HFF-Myc (cell line): ENCODE measurements around the gene DISC1.

Source experiments
- DNase-seq: peaks from one replicate; pipeline ENCODE4 v3.0.0-alpha.2; 2011; ENCODE audit warnings: low read depth; ENCODE audit errors: extremely low read depth
- H3K4me3 ChIP-seq: replicated peaks from 2 replicates; pipeline ENCODE4 v1.5.1; 2011; ENCODE audit warnings: low read depth, mild to moderate bottlenecking, control low read depth, low read length
- TF ChIP-seq, protein P1 (sequence below): IDR thresholded peaks from 2 replicates; pipeline ENCODE4 v1.5.1; 2012; ENCODE audit warnings: mild to moderate bottlenecking, low read depth, low read length, control low read depth; ENCODE audit errors: missing control alignments

The DISC1 gene

DNA sequence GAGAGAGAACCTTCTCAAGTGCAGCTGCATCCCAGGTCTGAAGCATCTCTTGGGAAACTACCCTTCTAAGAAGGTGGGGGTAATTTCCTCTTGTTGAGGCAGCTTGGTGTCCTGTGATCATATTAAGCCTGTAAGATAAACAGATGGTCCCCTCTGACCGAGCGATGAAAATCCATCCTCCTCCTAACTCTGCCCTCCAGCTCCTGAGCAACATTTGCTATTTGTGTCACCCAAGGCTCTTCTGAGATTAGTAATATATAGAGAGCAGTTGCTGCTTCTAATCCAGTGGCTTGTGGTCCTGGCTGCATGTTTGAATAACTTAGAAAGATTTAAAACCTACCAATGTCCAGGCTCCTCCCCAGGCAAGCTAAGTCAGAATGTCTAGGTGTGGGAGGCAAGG is 123.7 kb downstream of the DISC1 start:
- no peak overlapping the region for H3K4me3 ChIP-seq
- DNase-seq = no peak
- TF ChIP-seq, protein P1, sequence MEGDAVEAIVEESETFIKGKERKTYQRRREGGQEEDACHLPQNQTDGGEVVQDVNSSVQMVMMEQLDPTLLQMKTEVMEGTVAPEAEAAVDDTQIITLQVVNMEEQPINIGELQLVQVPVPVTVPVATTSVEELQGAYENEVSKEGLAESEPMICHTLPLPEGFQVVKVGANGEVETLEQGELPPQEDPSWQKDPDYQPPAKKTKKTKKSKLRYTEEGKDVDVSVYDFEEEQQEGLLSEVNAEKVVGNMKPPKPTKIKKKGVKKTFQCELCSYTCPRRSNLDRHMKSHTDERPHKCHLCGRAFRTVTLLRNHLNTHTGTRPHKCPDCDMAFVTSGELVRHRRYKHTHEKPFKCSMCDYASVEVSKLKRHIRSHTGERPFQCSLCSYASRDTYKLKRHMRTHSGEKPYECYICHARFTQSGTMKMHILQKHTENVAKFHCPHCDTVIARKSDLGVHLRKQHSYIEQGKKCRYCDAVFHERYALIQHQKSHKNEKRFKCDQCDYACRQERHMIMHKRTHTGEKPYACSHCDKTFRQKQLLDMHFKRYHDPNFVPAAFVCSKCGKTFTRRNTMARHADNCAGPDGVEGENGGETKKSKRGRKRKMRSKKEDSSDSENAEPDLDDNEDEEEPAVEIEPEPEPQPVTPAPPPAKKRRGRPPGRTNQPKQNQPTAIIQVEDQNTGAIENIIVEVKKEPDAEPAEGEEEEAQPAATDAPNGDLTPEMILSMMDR = no peak

- no peak for DNase-seq
- no peak overlapping the region for H3K4me3 ChIP-seq
- TF ChIP-seq, protein P1 = no peak
Observed at GRCh38 chr1:231750818-231751362, 124.3 kb downstream of the DISC1 start.

GRCh38 chr1:231751415-231751814 is 124.8 kb downstream of the DISC1 start:
- TF ChIP-seq, protein P1 = no peak
- no peak for DNase-seq
- no peak overlapping the region for H3K4me3 ChIP-seq

- DNase-seq = no peak
- H3K4me3 ChIP-seq = no peak overlapping the region
- TF ChIP-seq, protein P1 = no peak
Observed at GRCh38 chr1:231753313-231753712, 126.7 kb downstream of the DISC1 start.

DNA sequence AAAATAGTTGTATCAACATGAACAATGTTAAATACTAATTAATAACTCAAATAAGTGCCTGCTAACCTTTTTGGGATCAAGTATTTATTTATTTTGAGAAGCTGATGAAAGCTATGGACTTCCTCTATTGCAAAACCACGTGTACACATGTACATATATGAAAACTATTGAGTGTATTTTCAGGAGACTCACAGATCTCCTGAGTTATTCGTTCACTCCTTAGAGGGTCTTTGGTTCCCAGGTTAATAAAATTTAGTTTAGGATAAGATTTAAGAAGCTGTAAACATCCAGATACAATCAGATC is 130.5 kb downstream of the DISC1 start:
- TF ChIP-seq, protein P1 = no peak
- DNase-seq = no peak
- H3K4me3 ChIP-seq = no peak overlapping the region

DNA sequence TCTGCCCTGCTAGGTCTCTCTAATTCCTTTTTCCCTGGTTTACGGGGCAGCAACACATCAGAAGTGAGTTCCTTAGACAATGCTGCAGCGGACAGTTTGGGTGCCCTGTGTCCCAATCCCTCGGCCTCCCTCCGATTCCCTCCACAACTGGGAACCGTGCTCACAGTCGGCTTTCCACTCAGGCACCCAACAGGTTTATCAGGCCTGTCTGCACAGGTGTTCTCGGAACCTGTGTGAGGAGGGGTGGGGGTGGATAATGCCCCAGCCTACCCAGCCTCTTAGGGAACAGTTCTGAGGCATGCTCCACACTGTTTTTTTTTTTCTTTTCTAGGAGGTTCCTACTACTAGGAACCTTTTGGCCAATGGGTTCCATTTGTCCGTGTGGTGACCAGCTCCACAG is 131.2 kb downstream of the DISC1 start:
- TF ChIP-seq, protein P1 = no peak
- H3K4me3 ChIP-seq = no peak overlapping the region
- DNase-seq = no peak

- TF ChIP-seq, protein P1 = no peak
- no peak for DNase-seq
Observed at GRCh38 chr1:231761252-231761651, 134.7 kb downstream of the DISC1 start.

More at GRCh38 chr1:231761252-231761651, 134.7 kb downstream of the DISC1 start:
- H3K4me3 ChIP-seq = no peak overlapping the region
